GF-D8 (cell line): Measurements from ENCODE around the gene STK10.
"Not testable (repeated sequence)": the region's sequence is repeated elsewhere in the genome, so short reads cannot be mapped to it uniquely, and the experiment has no call there.

Experiments used
- DNase-seq: peaks from one replicate; lab custom pipeline; 2025; lab: John Stamatoyannopoulos, UW

Gene STK10

DNA sequence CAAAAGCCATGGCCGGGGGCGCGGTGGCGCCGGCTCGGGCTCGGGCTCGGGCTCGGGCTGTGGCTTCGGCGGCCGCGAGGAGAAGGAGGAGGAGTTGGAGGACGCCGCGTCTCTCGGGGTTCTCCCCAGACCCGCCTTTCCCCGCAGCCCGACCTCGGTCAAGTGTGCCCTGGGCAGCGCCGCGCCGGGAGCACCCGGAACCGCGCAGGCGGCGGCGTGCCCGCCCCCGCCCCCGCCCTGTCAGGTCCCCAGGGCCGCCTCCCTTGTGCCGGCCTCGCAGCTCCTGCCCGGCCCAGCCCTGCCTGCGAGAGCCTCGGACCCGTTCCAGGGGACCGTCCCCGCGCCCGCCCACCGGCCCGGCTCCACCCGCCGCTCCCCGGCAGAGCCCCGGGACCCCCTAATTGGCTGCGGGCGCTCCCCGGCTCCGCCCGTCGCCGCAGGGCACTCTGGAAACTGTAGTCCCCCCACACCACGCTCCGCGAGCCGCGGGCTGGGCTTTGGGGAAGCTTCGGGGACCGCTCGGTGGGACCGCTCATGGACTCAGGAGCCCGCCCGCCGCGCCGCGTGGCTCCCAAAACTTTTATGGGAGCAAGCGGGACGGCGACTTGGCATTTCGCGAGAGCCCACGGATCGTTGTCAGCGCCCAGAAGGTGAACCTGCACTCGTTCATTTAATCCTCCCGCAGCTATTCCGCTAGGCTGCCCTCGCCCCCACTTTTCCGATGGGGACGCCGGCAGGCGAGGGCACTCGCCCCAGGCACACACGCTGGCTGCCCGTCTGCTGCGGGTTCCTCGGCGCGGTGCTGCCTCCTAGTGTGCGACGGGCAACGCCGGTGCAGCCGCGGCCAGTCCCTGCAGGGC, at the start of gene STK10:
STK10 (minus strand) TSS at position 192 of the 860 bp plus-strand sequence; CDS start at position 10, 182 bp downstream.
- DNase-seq: peak; percentile 81

GRCh38 chr5:172235827-172236736, 48.1 kb upstream of the STK10 start:
- DNase-seq: no peak

DNA sequence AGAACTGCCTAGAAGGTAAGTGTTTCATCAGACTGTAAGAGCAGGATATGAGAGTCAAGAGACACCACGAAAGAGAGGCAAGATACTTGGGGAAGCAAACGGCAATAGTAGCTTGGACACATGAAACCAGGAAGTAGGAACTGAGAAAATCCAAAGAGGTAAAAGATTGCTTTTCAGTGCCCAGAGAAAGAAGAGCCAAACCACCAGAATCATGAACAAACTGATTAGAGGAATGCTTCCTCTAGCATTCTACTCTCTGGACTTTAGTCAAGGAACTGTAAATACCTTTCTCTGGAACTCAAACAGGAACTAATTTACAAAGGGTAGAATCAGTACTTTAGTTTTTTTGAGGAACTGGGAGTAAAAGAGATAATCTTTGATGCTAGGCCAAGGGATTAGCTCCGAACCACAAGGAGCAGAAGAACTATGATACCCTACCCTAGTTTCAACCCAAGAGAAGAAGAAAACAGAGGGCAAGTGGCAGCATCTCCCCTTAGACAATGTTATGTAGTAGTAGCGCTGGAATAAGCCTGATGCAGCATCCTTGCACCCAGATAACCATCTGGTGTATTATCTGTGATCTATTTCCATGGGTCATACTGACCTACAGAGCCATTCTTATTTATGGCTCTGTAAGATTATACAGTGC, 47.2 kb upstream of the STK10 start:
- DNase-seq: no peak

DNA sequence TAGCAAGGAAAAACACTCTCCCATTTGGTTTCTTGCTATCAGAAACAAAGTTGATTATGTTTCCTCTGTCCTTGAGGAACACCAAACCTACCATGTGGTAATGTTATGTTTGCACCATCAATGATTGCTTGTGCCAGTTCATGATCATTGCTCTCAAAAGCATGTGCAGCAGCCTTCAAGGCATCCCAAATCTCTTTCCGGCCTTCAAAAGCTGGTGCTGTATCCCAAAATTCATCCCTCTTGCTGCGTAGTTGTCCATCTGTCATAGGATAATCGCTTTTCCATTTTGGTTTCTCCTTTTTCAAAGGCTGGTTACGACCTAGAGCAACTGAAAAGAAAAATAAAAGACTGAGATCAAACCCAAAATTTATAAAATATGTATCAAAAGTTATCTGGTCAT, 46.0 kb upstream of the STK10 start:
- DNase-seq: no peak

DNA sequence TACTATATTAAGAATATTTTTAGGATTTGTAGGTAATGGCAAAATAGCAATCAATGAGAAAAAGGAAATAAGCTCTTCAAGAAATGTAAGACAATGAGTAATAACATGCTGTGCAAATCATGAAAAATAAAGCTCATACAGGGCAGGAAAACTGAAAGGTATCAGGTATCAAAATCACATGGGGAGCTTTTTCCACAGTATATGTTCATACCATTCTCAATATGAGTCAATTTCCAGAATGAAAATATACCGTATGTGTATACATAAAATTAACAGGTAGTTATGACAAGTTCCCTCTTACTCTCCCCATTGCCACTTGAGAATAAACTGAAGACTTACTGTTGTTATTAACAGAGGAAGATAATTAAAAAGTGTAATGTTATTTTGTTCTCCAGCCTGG, 41.9 kb upstream of the STK10 start:
- no peak for DNase-seq

GRCh38 chr5:172224996-172225395, 37.0 kb upstream of the STK10 start:
- no peak for DNase-seq

GRCh38 chr5:172223901-172224873, 36.2 kb upstream of the STK10 start:
- no peak for DNase-seq

DNA sequence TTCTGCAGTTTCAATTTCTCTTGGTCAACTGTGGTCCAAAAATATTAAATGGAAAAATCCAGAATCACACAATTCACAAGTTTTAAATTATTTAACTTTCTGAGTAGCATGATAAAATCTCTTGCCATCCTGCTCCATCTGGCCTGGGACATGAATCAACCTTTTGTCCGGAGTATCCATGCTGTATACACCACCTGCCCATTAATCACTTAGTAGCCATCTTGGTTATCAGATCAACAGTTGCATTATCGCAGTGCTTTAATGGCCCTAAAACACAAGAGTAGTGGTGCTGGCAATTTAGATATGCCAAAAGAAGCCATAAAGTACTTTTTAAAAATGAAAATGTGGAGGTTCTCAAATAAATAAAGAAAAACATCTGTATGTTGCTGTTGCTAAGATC, 31.3 kb upstream of the STK10 start:
- no peak for DNase-seq

DNA sequence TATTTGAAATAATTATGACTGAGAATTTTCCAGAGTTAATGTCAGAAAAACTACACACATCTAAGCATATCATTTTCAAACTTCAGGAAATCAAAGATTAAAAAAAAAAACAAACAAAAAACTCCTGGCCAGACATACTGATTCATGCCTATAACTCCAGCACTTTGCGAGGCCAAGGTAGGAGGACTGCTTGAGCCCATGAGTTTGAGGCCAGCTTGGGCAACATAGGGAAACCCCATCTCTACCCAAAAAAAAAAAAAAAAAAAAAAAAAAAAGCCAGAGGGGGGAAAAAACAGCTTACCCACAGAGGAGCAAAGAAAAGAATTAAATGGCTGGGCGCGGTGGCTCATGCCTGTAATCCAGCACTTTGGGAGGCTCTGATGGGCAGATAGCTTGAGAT, 28.3 kb upstream of the STK10 start:
- DNase-seq: no peak

- DNase-seq: no peak
Measured at GRCh38 chr5:172213126-172213525, 25.1 kb upstream of the STK10 start.

GRCh38 chr5:172211676-172212075, 23.7 kb upstream of the STK10 start:
- DNase-seq: no peak

- no peak for DNase-seq
Measured at GRCh38 chr5:172209714-172210113, 21.7 kb upstream of the STK10 start.

DNA sequence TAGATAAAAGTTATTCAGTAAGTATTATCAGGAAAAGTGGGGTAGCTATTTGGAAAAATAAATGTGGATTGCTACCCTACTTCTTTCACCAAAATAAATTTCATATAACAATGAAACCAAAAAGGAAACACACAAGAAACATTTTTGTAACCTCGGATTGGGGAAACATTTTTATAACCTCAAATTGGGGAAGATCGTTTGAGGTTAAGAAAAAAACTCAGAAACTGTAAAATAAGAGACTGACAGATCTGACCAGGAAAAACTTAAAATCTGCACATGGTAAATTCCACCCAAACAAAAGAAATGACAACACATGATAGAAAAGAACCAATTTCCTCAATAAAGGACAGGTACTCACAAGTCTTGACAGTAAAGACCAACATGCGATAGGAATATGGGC, 19.5 kb upstream of the STK10 start:
- DNase-seq: peak; percentile 24

- DNase-seq: not testable (repeated sequence)
Measured at GRCh38 chr5:172205984-172206383, 18.0 kb upstream of the STK10 start.

DNA sequence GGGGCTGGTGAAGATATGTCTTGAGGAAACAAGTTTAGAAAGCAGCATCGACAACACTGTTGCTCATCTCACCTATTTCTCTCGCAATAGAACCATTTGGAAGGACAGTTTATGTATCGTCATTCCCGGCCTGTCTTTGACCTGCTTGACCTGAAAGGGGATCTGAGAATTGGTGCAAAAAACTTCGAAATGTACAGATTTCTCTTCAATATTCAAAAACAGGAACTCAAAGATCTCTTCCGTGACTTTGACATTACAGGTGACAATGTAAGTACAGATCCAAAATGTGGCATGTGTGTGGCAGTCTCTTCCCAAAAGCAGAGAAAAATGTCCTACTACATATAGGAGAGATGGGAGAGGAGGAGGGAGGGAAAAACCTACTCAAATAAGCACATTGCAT, 12.5 kb upstream of the STK10 start:
- DNase-seq: no peak

DNA sequence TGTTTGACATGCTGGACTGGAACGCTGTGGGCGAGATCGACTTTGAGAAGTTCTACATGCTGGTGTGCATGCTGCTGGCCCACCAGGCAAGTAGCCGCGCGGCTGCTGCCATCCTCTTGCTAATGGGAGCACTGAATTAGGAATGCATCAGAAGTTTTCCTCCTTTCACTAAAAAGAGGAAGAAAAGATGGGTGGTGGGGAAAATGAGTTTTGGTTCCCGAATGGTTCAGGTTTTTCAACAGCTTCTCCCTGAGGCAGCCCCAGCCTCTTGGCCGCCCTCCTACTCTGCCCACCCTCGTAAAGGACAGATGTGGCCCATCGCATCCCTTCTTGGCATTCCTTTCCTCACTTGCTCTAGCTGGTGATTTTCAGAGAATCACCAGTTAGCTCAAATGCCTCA, 11.4 kb upstream of the STK10 start:
- no peak for DNase-seq

DNA sequence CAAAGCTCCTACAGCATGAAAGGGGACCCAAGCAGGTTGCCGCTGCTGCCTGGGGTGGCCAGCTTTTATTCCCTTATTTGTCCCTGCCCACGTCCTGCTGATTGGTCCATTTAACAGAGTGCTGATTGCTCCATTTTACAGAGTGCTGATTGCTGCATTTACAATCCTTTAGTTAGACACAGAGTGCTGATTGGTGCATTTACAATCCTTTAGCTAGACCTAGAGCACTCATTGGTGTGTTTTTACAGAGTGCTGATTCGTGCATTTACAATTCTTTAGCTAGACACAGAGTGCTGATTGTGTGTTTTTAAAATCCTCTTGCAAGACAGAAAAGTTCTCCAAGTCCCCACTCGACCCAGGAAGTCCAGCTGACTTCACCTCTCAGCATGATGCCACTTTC, 9.8 kb upstream of the STK10 start:
- DNase-seq: not testable (repeated sequence)

- DNase-seq: no peak
Measured at GRCh38 chr5:172194985-172195774, 7.2 kb upstream of the STK10 start.

- DNase-seq: no peak
Measured at GRCh38 chr5:172193872-172194271, 5.8 kb upstream of the STK10 start, which contains the start of gene EFCAB9. Gene EFCAB9 (plus strand): TSS chr5:172194172. CDS start chr5:172194173, 1 bp downstream.

- DNase-seq: no peak
Measured at GRCh38 chr5:172189693-172190296, 1.8 kb upstream of the STK10 start.
